AG20443 (cell line): ENCODE measurements around the gene OLFML3.
"Not testable (repeated sequence)": the region's sequence is repeated elsewhere in the genome, so short reads cannot be mapped to it uniquely, and the experiment has no call there.

Experiments used
- DNase-seq: peaks from one replicate; pipeline ENCODE4 v3.0.0; 2012; ENCODE audit warnings: low spot score, mixed read lengths

Gene OLFML3

DNA sequence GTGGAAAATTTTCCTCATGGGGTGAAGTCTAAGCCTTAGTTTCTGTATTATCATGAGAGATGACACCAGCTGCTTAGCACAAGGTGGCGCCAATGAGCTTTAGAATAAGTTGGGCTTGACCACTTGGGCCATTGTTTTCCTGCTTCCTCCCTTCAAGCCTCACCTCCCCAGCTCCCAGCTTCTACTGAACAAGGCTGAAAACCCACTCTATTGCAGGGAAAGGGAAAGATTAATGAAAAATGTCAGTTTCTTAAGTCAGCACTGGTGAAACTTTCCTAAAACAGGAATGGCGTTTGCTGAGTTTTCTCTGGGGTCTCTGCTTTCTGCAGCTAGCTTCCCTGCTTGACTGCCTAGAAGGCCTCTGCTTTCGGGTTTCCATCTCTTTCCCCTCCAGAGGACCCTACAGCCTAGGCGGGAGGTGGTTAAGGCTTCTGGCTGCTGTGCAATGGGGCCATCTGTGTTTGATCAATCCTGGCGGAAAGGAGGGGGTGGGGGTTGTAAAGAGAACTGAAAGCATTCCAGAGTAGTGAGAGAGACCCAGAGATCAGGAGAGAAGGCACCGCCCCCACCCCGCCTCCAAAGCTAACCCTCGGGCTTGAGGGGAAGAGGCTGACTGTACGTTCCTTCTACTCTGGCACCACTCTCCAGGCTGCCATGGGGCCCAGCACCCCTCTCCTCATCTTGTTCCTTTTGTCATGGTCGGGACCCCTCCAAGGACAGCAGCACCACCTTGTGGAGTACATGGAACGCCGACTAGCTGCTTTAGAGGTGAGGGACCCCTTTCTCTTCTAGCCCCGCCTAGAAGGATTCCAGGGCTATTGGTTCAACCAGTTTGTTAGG, at the start of gene OLFML3:
Gene OLFML3, plus strand, starts transcription at position 612 of the 840 bp plus-strand sequence. Its CDS starts 43 bp downstream, at position 655.
- peak; percentile 92 for DNase-seq

DNA sequence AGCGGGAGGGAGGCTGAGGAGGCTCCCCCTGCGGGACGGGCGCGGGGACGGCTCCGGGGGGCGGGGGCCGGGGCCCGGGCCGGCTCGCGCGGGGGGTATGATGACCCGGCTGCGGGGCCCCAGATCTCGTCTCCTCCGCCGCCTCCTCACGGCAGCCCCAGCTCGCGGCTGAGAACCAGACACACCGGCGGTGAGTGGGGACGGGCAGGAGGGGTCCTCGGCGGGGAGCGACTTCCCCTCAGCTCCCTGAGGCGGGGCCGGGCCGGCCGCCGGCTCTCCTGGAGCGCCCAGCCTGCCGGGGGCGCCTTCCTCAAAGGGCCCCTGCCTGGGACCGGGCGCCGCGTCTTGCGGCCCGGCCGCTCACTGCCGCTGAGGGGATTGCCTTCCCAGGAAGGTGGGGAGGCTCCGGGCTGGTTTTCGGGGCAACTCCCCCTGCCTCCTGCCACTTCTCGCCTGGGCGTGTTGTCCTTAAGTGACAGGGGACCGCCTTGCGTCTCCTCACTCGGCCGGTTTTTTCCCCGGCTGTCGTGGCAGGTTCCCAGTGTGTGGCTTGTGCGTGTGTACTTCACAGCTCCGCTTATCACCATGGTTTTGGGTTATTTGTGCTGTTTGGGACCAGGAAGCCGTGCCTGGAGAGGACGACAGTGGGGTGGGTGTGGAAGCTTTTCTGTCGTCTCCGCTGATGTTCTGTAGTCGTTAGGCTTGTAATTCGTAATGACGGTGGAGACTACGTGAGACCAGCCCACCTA, 49.4 kb upstream of the OLFML3 start:
- DNase-seq, result peak; percentile 65

DNA sequence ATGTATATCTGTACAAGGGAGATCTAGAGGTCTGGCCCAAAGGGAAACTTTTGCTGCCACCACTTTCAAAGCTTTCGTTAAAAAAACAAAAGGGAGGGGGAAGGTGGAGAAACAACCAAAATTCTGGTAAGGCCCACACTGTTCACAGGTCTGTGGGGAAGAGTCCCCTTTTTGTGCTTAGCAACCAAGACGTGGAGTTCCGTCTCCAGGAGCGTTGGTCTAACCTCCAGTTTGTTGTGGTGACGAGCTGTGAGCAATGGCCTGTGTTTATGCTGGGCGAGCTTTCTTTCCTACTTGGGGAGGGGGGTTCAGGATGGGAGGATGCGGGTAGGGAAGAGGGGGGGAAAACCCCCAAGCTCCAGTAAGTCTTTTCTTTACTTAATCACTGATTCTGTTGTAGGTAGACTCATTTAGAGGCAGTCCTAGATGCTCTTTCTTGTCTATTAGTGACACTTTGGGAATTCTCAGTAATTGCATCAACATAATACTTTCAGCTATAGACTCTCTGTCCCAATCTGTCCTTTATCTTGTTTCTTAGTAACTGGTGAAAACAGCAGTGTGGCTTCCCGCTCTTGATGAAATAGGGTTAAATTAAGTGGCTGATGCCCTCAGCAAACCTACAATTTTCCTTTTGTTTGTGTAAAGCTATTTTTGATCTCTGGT, 48.6 kb upstream of the OLFML3 start:
- peak; percentile 63 for DNase-seq

GRCh38 chr1:113931451-113931851, 47.8 kb upstream of the OLFML3 start:
- peak; percentile 21 for DNase-seq

GRCh38 chr1:113934006-113934405, 45.3 kb upstream of the OLFML3 start:
- no peak for DNase-seq

GRCh38 chr1:113934511-113935055, 44.7 kb upstream of the OLFML3 start:
- DNase-seq, result no peak

DNA sequence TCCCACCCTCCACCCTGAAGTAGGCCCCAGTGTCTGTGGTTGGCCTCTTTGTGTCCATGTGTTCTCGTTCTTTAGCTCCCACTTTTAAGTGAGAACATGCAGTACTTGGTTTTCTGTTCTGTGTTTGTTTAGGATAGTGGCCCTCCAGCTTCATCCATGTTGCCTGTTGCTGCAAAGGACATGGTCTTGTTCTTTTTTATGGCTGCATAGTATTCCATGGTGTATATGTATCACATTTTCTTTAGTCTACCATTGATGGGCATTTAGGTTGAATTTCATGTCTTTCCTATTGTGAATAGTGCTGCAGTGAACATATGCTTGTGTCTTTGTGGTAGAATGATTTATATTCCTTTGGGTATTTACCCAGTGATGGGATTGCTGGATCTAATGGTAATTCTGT, 44.1 kb upstream of the OLFML3 start:
- DNase-seq, result no peak

GRCh38 chr1:113935970-113936369, 43.3 kb upstream of the OLFML3 start:
- no peak for DNase-seq

DNA sequence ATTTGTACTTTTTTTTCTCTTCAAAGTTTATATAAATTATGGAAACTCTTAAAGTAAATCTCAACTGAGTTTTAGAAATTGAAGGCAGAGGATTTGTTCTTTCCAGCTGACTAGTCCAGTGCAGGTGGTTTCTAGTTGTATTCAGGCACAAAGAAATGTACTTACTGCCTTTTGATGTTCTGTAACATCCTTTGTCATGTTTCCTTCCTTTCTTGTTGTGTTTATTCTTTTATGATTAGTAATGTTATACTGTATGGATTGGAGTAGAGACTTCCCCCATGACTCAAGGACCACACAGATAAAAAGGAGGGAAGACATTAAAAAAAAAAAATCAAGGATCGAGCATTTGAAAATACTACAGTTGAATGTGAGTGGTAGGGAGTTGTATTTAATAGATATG, 42.1 kb upstream of the OLFML3 start:
- DNase-seq, result no peak

DNA sequence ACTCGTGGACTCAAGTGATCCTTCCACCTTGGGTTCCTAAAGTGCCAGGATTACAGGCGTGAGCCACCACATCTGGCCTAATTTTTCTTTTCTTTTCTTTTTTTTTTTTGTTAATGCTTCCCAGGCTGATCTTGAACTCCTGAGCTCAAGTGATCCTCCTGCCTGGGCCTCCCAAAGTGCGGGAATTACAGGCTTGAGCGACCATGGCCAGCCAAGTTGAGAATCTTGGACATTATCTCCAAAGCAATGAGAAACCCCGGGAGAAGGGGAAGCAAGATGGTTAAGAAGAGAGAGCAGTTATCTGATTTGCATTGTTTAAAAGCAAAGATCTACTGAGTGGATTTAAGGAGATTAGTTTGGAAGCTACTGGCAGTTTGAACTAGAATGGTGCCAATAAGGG, 41.1 kb upstream of the OLFML3 start:
- no peak for DNase-seq

- DNase-seq, result no peak
These were observed 38.7 kb upstream of the OLFML3 start for GRCh38 chr1:113940365-113941244.

- no peak for DNase-seq
These were observed 38.1 kb upstream of the OLFML3 start for GRCh38 chr1:113941245-113941559.

- DNase-seq, result no peak
These were observed 36.7 kb upstream of the OLFML3 start for GRCh38 chr1:113942527-113942926.

- no peak for DNase-seq
These were observed 36.1 kb upstream of the OLFML3 start for GRCh38 chr1:113943028-113943811.

DNA sequence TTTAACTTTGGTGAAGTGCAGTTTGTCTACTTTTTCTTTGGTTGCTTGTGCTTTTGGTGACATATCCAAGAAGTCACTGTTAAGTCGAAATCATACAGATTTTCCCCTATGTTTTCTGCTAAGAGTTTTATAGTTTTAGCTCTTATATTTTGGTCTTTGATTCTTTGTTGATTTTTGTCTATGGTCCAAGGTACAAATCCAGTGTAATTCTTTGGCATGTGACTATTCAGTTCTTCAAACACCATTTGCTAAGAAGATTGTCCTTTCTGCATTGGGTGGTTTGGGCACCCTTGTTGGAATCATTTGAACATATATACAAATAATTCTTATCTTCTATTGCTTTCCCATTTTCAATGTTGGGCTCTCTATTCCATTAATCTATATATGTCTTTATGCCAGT, 33.9 kb upstream of the OLFML3 start:
- no peak for DNase-seq

DNA sequence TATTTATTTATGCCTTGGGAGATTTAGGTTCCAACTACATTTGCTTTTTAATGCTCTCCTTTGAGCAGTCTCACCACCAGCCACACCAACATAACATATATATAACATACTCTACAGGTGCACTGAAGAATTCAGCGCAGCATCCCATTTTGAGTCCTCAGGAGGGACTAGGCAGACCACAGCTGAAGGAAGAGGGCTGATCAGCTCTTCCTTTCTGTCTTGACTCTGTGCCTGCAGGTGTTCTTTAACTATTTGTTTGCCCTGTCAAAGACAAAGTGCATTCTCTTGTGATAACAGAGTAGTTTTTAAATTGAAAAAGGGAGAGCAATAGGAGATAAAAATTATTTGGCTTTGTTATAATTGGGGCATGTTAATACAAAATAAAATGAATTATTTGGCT, 33.2 kb upstream of the OLFML3 start:
- DNase-seq, result no peak

DNA sequence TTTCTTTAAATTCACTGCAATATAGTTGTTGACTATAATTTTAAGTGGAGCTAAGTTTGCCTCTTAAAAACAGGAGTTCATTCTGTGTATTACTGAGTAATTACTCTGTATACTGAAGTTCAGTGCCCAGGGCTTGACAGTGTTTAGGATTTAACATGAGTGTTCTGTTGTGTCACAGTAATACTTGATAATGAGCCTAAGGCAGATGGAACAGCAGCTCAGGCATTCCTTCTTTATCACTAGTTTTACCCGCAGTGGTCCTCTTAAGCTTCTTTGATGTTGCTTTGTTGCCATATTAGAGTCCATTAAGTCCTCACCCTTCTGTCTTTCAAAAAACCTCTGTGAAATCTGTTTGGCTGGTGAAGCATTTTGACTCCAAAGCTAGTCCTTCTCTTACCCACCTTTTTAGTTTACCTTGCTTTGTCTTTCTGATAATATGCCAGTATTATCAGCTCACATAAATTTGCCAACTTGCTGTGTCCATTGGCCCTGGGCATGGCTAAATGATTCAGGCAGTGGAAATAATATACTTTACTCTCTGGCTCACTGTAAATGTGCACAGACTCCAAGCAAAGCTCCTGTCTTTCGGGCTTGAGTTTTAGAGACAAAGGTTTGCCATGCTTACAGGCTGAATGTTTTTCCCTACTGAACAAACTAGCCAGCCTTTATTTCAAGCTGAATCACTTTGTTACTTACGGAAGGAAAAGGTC, 32.4 kb upstream of the OLFML3 start:
- no peak for DNase-seq

- no peak for DNase-seq
These were observed 31.7 kb upstream of the OLFML3 start for GRCh38 chr1:113947388-113948107.

DNA sequence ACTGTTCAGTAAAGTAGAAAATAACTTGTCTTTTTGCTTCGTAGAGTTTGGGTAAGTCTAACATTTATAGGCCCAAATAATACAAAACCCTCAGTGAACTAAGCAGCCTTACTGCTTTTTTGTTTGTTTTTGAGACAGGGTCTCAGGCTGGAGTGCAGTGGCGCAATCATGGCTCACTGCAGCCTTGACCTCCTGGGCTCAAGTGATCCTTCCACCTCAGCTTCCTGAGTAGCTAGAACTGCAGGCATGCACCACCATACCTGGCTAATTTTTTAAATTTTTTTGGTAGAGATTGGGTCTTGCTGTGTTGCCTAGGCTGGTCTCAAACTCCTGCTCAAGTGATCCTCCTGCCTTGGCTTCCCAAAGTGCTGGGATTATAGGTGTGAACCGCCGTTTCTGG, 31.1 kb upstream of the OLFML3 start:
- DNase-seq, result not testable (repeated sequence)
